Measurements from ENCODE around the gene MTCL1.

MTCL1 gene

DNA sequence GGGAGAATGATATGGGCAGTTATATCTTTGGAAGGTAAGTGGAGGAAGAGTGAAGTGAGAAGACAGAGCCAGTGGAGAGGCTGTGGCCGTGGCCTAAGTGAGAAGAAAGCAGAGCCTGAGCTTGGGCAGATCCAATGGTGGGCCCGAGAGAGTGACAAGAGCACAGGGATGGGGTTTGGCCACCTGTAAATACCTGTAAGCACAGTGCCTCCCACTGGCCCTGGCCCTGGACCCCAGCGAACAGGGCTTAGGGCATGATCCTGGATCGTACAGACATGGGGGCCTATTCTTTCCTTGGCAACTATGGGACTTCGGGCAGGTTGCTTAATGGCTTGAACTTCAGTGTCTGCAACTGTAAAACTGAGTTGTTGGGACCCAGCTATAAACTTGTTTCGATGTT is 44.1 kb downstream of the MTCL1 start:
- TF ChIP-seq, protein P1, sequence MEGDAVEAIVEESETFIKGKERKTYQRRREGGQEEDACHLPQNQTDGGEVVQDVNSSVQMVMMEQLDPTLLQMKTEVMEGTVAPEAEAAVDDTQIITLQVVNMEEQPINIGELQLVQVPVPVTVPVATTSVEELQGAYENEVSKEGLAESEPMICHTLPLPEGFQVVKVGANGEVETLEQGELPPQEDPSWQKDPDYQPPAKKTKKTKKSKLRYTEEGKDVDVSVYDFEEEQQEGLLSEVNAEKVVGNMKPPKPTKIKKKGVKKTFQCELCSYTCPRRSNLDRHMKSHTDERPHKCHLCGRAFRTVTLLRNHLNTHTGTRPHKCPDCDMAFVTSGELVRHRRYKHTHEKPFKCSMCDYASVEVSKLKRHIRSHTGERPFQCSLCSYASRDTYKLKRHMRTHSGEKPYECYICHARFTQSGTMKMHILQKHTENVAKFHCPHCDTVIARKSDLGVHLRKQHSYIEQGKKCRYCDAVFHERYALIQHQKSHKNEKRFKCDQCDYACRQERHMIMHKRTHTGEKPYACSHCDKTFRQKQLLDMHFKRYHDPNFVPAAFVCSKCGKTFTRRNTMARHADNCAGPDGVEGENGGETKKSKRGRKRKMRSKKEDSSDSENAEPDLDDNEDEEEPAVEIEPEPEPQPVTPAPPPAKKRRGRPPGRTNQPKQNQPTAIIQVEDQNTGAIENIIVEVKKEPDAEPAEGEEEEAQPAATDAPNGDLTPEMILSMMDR (conservative IDR thresholded peaks at IDR 0.05): no peak
- TF ChIP-seq ZFX (IDR thresholded peaks at IDR 0.05): no peak
- no peak overlapping the region for H3K27ac ChIP-seq

DNA sequence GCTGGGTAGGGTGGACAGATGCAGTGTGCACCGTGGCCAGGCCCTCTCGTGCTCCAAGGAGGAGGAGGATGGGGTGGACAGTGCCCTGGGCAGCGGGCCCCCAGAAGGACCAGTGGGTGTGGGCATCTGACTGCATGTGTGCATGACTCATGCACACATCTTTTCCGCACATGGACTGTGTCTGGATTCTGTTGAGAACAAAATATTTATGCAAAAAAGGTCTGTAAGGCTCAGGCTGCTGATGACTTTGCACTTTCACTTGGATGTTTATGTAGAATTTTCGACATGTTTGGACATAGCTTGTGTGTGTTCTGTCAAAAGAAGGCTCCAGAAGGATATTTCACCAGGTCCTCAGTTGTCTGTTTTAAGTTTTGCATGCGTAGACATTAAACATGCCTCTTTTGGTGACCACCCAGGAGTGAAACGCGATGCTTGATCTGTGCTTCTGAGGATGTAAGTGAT is 45.6 kb downstream of the MTCL1 start:
- no peak overlapping the region for H3K27ac ChIP-seq
- TF ChIP-seq, protein P1 (conservative IDR thresholded peaks at IDR 0.05): no peak
- no peak for TF ChIP-seq ZFX (IDR thresholded peaks at IDR 0.05)

DNA sequence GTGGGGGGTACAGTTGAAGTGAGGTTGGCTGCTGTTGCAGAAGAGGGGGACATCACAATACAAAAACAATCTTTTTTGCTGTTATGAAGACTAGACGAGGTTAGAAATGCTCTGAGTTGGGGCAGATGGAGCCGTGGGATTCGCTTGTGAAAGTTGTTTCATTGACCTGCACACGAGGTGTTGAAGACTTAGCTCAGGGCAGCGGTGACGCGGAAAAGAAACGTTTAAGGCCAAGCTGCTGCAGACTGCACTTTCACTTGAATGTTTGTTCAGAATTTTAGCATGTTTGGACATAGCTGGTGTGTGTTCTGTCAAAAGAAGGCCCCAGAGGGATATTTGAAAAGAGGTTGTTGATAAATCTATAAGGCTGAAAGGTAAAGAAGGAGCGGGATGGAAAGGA is 46.3 kb downstream of the MTCL1 start:
- no peak overlapping the region for H3K27ac ChIP-seq
- TF ChIP-seq, protein P1 (conservative IDR thresholded peaks at IDR 0.05): no peak
- TF ChIP-seq ZFX (IDR thresholded peaks at IDR 0.05): no peak

DNA sequence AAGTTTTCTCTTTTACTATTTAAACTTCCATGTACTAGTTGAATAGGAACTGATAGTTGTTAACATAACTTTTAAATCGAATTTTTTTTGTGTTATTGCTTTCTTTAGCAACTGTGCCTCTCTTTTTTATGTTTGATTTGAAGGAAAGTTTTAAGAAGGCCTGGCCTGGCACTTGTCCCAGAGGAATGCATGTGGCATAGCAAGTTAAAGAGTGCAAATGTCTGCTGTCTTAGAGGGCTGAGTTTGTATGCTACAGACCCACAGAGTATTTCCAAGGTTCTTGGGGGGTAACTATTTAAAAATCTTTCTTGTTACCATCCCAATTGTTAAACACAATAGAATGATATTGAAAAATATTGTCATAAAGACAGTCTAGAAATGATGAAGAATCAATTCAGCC is 47.0 kb downstream of the MTCL1 start:
- no peak overlapping the region for H3K27ac ChIP-seq
- no peak for TF ChIP-seq ZFX (IDR thresholded peaks at IDR 0.05)
- TF ChIP-seq, protein P1 (conservative IDR thresholded peaks at IDR 0.05): no peak

DNA sequence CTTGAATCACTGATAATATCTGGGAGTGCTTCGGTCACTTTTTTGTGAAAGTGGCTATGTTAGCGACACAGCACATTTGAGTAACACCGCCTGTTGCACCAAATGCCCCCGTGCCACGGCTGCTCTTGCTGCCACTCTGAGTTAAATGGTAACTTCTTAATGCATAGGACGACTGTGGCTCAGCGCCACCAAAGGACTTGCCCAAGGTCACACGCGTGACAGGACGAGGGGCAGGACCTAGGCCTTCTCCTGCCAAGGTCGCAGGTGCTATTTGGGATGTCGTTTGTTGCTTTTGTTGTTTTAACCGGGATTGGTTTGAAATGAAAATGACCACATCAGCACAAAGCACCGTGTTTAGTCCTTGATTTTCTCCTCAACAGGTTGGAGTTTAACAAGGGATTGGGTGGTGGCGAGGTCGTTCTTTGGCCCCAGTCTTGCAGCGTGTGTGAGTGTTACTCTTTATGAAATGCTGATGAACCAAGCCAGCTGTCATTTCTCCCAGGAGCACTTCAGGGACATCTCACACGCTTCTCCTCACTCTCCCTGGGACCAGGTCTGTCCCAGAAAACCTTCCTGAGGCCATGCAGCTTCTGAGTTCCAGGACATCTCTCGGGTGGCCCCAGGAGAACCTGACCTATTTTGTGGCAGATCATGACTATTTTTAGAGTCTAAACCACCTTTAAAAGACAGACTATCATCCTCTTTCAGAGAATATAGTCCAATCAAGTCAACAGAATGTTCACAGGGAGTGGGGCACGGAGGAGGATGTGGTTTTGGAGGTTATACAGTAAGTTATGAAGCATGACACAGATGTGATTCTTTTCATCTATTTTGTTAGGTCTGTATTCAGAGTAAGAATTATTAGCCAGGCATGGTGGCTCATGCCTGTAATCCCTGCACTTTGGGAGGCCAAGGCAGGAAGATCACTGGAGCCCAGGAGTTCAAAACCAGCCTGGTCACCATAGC is 49.9 kb downstream of the MTCL1 start:
- TF ChIP-seq, protein P1 (conservative IDR thresholded peaks at IDR 0.05): no peak
- no peak overlapping the region for H3K27ac ChIP-seq

DNA sequence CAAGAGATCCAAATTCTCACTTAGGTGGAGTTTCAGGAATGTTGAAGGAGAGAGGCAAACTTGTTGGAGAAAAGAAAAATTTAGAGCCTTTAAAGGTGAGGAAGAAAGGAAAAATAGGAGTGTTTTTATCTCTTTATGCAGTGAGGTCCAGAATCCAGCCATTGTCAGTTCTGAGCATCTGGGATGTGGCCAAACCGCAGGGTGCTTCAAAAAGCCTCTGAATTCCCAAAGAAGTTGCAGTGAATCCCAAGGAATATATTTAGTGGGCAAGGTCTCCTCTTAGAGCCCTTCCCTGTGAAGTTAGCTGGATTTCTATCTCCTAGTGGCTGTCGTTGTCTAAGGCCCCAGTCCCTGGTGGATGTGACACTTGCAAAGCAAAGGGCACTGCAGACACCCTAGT is 51.2 kb downstream of the MTCL1 start:
- no peak overlapping the region for H3K27ac ChIP-seq
- TF ChIP-seq, protein P1 (conservative IDR thresholded peaks at IDR 0.05): no peak
- TF ChIP-seq ZFX (IDR thresholded peaks at IDR 0.05): no peak

DNA sequence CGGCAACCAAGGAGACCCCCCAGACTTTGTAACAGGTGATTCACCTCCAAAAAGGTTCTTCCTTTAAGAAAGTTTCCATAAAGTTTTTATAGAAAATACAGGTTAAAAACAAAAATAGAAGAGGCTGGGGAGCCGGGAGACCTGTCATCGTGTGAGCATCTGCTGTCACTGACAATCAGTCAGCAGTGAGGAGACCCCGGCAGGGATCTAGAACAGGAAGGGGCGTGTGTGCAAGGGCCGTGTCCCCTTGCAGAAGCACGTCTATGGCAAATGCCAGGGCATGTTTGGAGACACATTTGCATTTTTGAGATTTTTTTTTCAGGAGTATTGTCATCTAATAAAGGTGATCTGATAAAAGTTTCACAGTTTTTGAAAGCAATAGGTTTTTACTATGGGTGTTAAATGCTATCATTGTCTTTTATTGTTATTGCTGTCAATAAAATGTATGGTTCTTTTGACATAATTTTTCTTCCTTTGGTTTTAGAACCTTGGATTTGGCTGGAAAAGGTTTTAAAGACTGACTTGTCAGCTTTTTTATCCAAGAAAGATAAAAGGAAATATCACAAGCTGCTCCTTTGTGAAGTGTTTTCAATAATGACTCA is 52.1 kb downstream of the MTCL1 start:
- H3K27ac ChIP-seq: no peak overlapping the region
- no peak for TF ChIP-seq ZFX (IDR thresholded peaks at IDR 0.05)
- TF ChIP-seq, protein P1 (conservative IDR thresholded peaks at IDR 0.05): no peak
